SK-N-SH (cell line): ENCODE measurements around the gene DPY19L2.
"Not testable (repeated sequence)": the region's sequence is repeated elsewhere in the genome, so short reads cannot be mapped to it uniquely, and the experiment has no call there.

Experiments used
- CTCF ChIP-seq: fragments of 200-600 bp; sonication (generic); IDR thresholded peaks from 2 replicates; pipeline ENCODE4 v1.6.1; 2017; ENCODE audit warnings: antibody characterized with exemption, mild to moderate bottlenecking, moderate library complexity
- EZH2phosphoT487 ChIP-seq: fragments of 200-600 bp; sonication (generic); IDR thresholded peaks from 2 replicates; pipeline ENCODE4 v1.6.1; 2017; ENCODE audit warnings: low read depth, mixed run types, mild to moderate bottlenecking, antibody characterized with exemption, moderate library complexity, borderline replicate concordance
- NFIC ChIP-seq: IDR thresholded peaks from 2 replicates; pipeline ENCODE4 v1.4.0; 2012; ENCODE audit warnings: borderline replicate concordance

GRCh38 chr12:63699011-63699410 is 30.7 kb upstream of the DPY19L2 start:
- not testable (repeated sequence) for TF ChIP-seq CTCF, EZH2phosphoT487, NFIC
